Smooth muscle cell (in vitro differentiated cells): ENCODE data around the gene CAMP. TPM values are rescaled to one million over a fixed set of nuclear protein-coding genes. Genes with fewer than 3 reads are reported as not detected.
"Not testable (repeated sequence)": the region's sequence is repeated elsewhere in the genome, so short reads cannot be mapped to it uniquely, and the experiment has no call there.

Experiments
- DNase-seq: peaks from one replicate; lab custom pipeline; 2025; ENCODE audit not compliant: unreplicated experiment; lab: John Stamatoyannopoulos, UW
- H2AFZ ChIP-seq: fragments of 200-600 bp; sonication (generic); 2 replicates; pipeline ENCODE4 v1.6.0; 2016; ENCODE audit warnings: antibody characterized with exemption, low read depth, mild to moderate bottlenecking
- H3F3A ChIP-seq: fragments of 200-600 bp; sonication (generic); 2 replicates; pipeline ENCODE4 v1.6.0; 2017; ENCODE audit warnings: antibody characterized with exemption, low read depth
- H3K27ac ChIP-seq: fragments of 200-600 bp; sonication (generic); 2 replicates; pipeline ENCODE4 v1.5.1; 2016; ENCODE audit warnings: low read depth, mild to moderate bottlenecking
- H3K27me3 ChIP-seq: fragments of 200-600 bp; sonication (generic); 2 replicates; pipeline ENCODE4 v1.6.1; 2016; ENCODE audit warnings: low read depth, mild to moderate bottlenecking
- H3K36me3 ChIP-seq: fragments of 200-600 bp; sonication (generic); 2 replicates; pipeline ENCODE4 v1.5.1; 2016; ENCODE audit warnings: low read depth
- H3K4me1 ChIP-seq: fragments of 200-600 bp; sonication (generic); 2 replicates; pipeline ENCODE4 v1.5.1; 2016; ENCODE audit warnings: low read depth
- H3K4me2 ChIP-seq: fragments of 200-600 bp; sonication (generic); 2 replicates; pipeline ENCODE4 v1.6.0; 2016; ENCODE audit warnings: mild to moderate bottlenecking
- H3K4me3 ChIP-seq: fragments of 200-600 bp; sonication (generic); 2 replicates; pipeline ENCODE4 v1.5.1; 2016; ENCODE audit warnings: mild to moderate bottlenecking
- H3K79me2 ChIP-seq: fragments of 200-600 bp; sonication (generic); 2 replicates; pipeline ENCODE4 v1.6.0; 2016; ENCODE audit warnings: low read depth, mild to moderate bottlenecking
- H3K9ac ChIP-seq: fragments of 200-600 bp; sonication (generic); 2 replicates; pipeline ENCODE4 v1.6.0; 2016; ENCODE audit warnings: low read depth
- H3K9me3 ChIP-seq: fragments of 200-600 bp; sonication (generic); replicated peaks from 2 replicates; pipeline ENCODE4 v1.5.1; 2016; ENCODE audit warnings: low read depth
- H4K20me1 ChIP-seq: fragments of 200-600 bp; sonication (generic); 2 replicates; pipeline ENCODE4 v1.6.0; 2016; ENCODE audit warnings: low read depth
- WGBS: methylation state at CpG from one replicate; pipeline ENCODE4 v1.1.7; 2016; ENCODE audit warnings: low lambda C conversion rate; 5-methylcytosine and 5-hydroxymethylcytosine counted together
- polyA plus RNA-seq: library from polyadenylated mRNA; unstranded; fragments of >200 nt; fragmentation: Nextera tagmentation; extraction: Ambion mirVana; gene quantifications from 2 replicates; pipeline ENCODE4 v1.2.1, GENCODE V29; 2016
- total RNA-seq: library from RNA; depleted of rRNA; stranded (reverse); fragments of >200 nt; gene quantifications from 2 replicates; pipeline ENCODE4 v1.2.3, GENCODE V29; 2014
- TF ChIP-seq, protein P1 (sequence below): fragments of 200-600 bp; sonication (generic); IDR thresholded peaks from 2 replicates; pipeline ENCODE4 v1.5.1; 2017; ENCODE audit warnings: borderline replicate concordance, mild to moderate bottlenecking, antibody characterized with exemption; ENCODE audit not compliant: insufficient read depth, poor library complexity, severe bottlenecking

The CAMP gene
- total and polyA plus RNA-seq, 2 experiments from 2014 or later, result not detected

DNA sequence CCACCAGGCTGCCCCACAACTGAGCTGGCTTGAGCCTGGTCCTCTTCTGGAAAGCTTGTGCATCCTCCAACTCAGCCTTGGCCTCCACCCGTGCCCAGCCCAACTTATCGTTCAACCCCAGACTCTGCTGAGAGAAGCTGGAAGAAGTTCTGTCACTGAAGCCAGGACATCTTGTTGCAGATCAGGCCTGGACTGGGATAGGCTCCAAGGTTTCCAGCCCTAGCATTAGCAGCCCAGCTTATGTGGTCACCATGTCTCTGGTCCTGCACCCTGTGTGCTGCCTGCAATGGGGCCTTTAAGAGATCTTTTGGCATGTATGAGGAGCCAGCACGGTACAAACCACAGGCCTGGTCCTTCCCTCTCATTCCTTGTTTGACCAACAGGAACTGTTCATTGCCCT lies 15.2 kb upstream of the CAMP start:
- no peak overlapping the region for H3K4me2 ChIP-seq
- WGBS, result 97% methylated on average over 3 of the region's 3 CpGs
- no peaks in the 10 kb centered on the region for H3K4me1 ChIP-seq
- no peaks in the 10 kb centered on the region for H3K79me2 ChIP-seq
- H3K27me3 ChIP-seq, result no peaks in the 10 kb centered on the region
- TF ChIP-seq, protein P1, sequence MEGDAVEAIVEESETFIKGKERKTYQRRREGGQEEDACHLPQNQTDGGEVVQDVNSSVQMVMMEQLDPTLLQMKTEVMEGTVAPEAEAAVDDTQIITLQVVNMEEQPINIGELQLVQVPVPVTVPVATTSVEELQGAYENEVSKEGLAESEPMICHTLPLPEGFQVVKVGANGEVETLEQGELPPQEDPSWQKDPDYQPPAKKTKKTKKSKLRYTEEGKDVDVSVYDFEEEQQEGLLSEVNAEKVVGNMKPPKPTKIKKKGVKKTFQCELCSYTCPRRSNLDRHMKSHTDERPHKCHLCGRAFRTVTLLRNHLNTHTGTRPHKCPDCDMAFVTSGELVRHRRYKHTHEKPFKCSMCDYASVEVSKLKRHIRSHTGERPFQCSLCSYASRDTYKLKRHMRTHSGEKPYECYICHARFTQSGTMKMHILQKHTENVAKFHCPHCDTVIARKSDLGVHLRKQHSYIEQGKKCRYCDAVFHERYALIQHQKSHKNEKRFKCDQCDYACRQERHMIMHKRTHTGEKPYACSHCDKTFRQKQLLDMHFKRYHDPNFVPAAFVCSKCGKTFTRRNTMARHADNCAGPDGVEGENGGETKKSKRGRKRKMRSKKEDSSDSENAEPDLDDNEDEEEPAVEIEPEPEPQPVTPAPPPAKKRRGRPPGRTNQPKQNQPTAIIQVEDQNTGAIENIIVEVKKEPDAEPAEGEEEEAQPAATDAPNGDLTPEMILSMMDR, result no peak
- H3K27ac ChIP-seq, result no peak overlapping the region
- H3K9me3 ChIP-seq, result no peaks in the 10 kb centered on the region
- no peak overlapping the region for H2AFZ ChIP-seq
- H3K4me3 ChIP-seq, result no peak overlapping the region
- DNase-seq, result no peak
- H3K36me3 ChIP-seq, result no peaks in the 10 kb centered on the region
- no peaks in the 10 kb centered on the region for H4K20me1 ChIP-seq
- no peak overlapping the region for H3K9ac ChIP-seq
- no peaks in the 10 kb centered on the region for H3F3A ChIP-seq

DNA sequence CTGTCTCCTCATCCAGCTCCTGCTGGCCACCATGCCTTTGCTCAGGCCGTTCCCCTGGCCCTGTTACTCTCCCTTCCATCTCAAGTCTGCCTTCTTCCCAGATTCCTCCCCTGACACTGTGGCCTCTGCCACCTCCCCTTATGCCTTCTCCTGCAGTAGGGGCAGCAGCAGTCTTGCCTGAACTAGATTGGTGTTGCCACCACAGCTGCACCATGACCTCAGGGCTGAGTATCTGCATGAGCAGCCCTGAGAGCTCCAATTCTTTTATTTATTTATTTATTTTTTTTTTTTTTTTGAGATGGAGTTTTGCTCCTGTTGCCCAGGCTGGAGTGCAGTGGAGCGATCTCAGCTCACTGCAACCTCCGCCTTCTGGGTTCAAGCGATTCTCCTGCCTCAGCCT lies 13.8 kb upstream of the CAMP start:
- H3K79me2 ChIP-seq, result no peaks in the 10 kb centered on the region

DNA sequence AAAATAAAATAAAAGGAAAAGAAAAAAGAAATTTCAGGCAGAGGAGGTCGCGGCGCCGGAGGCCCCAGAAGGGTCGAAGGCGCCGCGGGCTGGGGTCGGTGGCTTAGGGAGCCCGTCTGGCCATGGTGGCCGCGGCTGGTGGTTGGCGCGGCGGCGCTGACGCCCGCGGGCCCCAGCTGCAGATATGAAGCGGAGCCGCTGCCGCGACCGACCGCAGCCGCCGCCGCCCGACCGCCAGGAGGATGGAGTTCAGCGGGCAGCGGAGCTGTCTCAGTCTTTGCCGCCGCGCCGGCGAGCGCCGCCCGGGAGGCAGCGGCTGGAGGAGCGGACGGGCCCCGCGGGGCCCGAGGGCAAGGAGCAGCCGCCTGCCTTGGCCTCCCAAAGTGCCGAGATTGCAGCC lies 12.8 kb upstream of the CAMP start:
- H3K4me3 ChIP-seq, H3K9ac ChIP-seq, H3K4me1 ChIP-seq, H3F3A ChIP-seq, H3K79me2 ChIP-seq, H4K20me1 ChIP-seq, H3K27ac ChIP-seq, H3K36me3 ChIP-seq, H3K9me3 ChIP-seq, H2AFZ ChIP-seq, DNase-seq, H3K27me3 ChIP-seq, H3K4me2 ChIP-seq: not testable (repeated sequence)
- 100% methylated on average over 9 of the region's 48 CpGs for WGBS

More for the DNA sequence above, 13.8 kb upstream of the CAMP start:
- no peaks in the 10 kb centered on the region for H3K4me1 ChIP-seq
- WGBS, result 97% methylated on average over 4 of the region's 4 CpGs
- no peak overlapping the region for H3K4me2 ChIP-seq
- H4K20me1 ChIP-seq, result no peaks in the 10 kb centered on the region
- no peak overlapping the region for H3K4me3 ChIP-seq
- no peak overlapping the region for H2AFZ ChIP-seq
- no peak overlapping the region for H3K27ac ChIP-seq
- no peak overlapping the region for H3K9ac ChIP-seq
- H3K9me3 ChIP-seq, result no peaks in the 10 kb centered on the region
- TF ChIP-seq, protein P1, result no peak
- H3K27me3 ChIP-seq, result no peaks in the 10 kb centered on the region
- H3K36me3 ChIP-seq, result no peaks in the 10 kb centered on the region
- no peak for DNase-seq
- H3F3A ChIP-seq, result no peaks in the 10 kb centered on the region

DNA sequence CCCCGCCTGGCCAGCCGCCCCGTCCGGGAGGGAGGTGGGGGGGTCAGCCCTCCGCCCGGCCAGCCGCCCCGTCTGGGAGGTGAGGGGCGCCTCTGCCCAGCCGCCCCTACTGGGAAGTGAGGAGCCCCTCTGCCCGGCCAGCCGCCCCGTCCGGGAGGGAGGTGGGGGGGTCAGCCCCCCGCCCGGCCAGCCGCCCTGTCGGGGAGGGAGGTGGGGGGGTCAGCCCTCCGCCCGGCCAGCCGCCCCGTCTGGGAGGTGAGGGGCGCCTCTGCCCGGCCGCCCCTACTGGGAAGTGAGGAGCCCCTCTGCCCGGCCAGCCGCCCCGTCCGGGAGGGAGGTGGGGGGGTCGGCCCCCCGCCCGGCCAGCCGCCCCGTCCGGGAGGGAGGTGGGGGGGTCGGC lies 11.5 kb upstream of the CAMP start:
- H3K27ac ChIP-seq, H3K9me3 ChIP-seq, H3K4me1 ChIP-seq, H3K9ac ChIP-seq, H2AFZ ChIP-seq, H3K4me3 ChIP-seq, H3K4me2 ChIP-seq, H3K79me2 ChIP-seq, DNase-seq, H3F3A ChIP-seq, H3K36me3 ChIP-seq, H3K27me3 ChIP-seq, H4K20me1 ChIP-seq: not testable (repeated sequence)
- no CpG with 5 or more reads among the region's 36 CpGs for WGBS

DNA sequence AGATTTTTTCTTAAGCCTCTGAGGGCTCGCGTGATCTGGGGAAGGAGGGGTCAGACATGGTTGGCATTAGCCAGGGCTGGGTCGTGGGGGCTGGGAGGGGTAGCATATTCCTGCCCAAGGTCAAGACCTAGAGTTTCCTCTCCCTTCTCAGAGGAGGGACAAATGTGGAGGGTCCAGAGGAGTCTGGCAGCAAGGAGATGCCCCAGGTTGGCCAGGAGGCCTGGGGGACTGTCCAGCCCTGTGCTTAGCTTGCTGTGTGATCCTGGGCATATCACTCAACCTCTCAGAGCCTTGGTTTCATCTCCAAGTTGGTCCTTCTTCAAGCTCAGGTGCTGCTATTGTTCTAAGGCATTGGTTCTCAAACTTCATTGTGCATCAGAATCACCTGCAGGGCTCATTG lies 9.1 kb upstream of the CAMP start:
- H3K4me3 ChIP-seq, result no peak overlapping the region
- H3K27me3 ChIP-seq, result no peaks in the 10 kb centered on the region
- H3F3A ChIP-seq, result no peaks in the 10 kb centered on the region
- WGBS, result 87% methylated on average over 3 of the region's 3 CpGs
- H3K4me2 ChIP-seq, result no peak overlapping the region
- H3K36me3 ChIP-seq, result no peaks in the 10 kb centered on the region
- no peak overlapping the region for H3K27ac ChIP-seq
- H3K79me2 ChIP-seq, result no peaks in the 10 kb centered on the region
- no peaks in the 10 kb centered on the region for H3K9me3 ChIP-seq
- no peaks in the 10 kb centered on the region for H4K20me1 ChIP-seq
- H2AFZ ChIP-seq, result no peak overlapping the region
- no peak for DNase-seq
- no peak overlapping the region for H3K9ac ChIP-seq
- no peaks in the 10 kb centered on the region for H3K4me1 ChIP-seq
- TF ChIP-seq, protein P1, result no peak
